Panc1 (cell line): ENCODE data around the gene CMTM4. TPM values are rescaled to one million over a fixed set of nuclear protein-coding genes. Genes with fewer than 3 reads are reported as not detected.

ENCODE experiments used
- ATAC-seq: fragments of 200-7000 bp; cut with Tn5 transposase; 2 replicates; pipeline ENCODE4 v1.9.1; 2020; ENCODE audit warnings: mild to moderate bottlenecking, moderate library complexity
- BruUV-seq: library from RNA; stranded (reverse); fragments of 400-500 nt; replicated peaks from 2 replicates; lab custom pipeline; 2021; lab: Mats Ljungman, UMichigan
- CTCF ChIA-PET: fragments of 300-600 bp; sonication (Branson Sonifier 250); formaldehyde crosslinking; loops from one replicate; lab custom pipeline; 2022; ENCODE audit warnings: antibody characterized with exemption; lab: Charles Lee
- POLR2A ChIA-PET: fragments of 300-600 bp; sonication (Branson Sonifier 250); formaldehyde crosslinking; loops from one replicate; lab custom pipeline; 2022; ENCODE audit warnings: antibody characterized with exemption; lab: Charles Lee
- DNase-seq: peaks from one replicate; pipeline ENCODE4 v3.0.0-alpha.2; 2010; ENCODE audit warnings: low read depth, low spot score
- H3K27ac ChIP-seq: 2 replicates; pipeline ENCODE4 v1.5.1; 2011; ENCODE audit warnings: mild to moderate bottlenecking, low read length, inconsistent platforms
- H3K27me3 ChIP-seq: fragments of 200-500 bp; sonication (Bioruptor generic); 2 replicates; pipeline ENCODE4 v1.6.0; 2014; ENCODE audit warnings: low read length, inconsistent platforms; ENCODE audit not compliant: control insufficient read depth, insufficient read depth
- H3K36me3 ChIP-seq: fragments of 200-500 bp; sonication (Bioruptor generic); 2 replicates; pipeline ENCODE4 v1.5.1; 2014; ENCODE audit warnings: inconsistent platforms, mild to moderate bottlenecking, low read length, moderate library complexity; ENCODE audit not compliant: control insufficient read depth, insufficient read depth
- H3K4me1 ChIP-seq: 2 replicates; pipeline ENCODE4 v1.5.1; 2011; ENCODE audit warnings: inconsistent platforms, mild to moderate bottlenecking, low read length, moderate library complexity; ENCODE audit not compliant: control insufficient read depth, insufficient read depth
- H3K4me3 ChIP-seq, 2 experiments: 2 replicates each; pipeline ENCODE4 v1.5.1; 2011 to 2012; ENCODE audit warnings: low read depth in 2 of 2, low read length in 2 of 2, mild to moderate bottlenecking in 2 of 2, inconsistent platforms in 1 of 2, moderate library complexity in 1 of 2
- H3K9me3 ChIP-seq: fragments of 200-500 bp; sonication (Bioruptor generic); 2 replicates; pipeline ENCODE4 v1.5.1; 2014; ENCODE audit warnings: low read depth, mild to moderate bottlenecking, inconsistent platforms, low read length, moderate library complexity; ENCODE audit not compliant: control insufficient read depth, insufficient read depth
- POLR2AphosphoS5 ChIP-seq: IDR thresholded peaks from 2 replicates; pipeline ENCODE4 v1.6.1; 2012; ENCODE audit warnings: mild to moderate bottlenecking, low read depth, low read length, moderate library complexity
- SIN3A ChIP-seq: IDR thresholded peaks from 2 replicates; pipeline ENCODE4 v1.6.1; 2012; ENCODE audit warnings: low read depth, mild to moderate bottlenecking, low read length, moderate library complexity, borderline replicate concordance; ENCODE audit not compliant: insufficient read depth
- TCF7L2 ChIP-seq: IDR thresholded peaks from 2 replicates; pipeline ENCODE4 v1.6.1; 2011; ENCODE audit warnings: mild to moderate bottlenecking, low read depth, low read length, inconsistent platforms
- in situ Hi-C: cut with HindIII; loops from 2 replicates; pipeline ENCODE4 v1.10.0; 2016; ENCODE audit warnings: low sequenced_read_pairs, low pct_unique_long_range_greater_than_20kb
- intact Hi-C: fragments of 100-400 bp; cut with micrococcal nuclease; formaldehyde crosslinking; loops from one replicate; pipeline ENCODE4 v1.10.0; 2022; ENCODE audit not compliant: unreplicated experiment
- total RNA-seq: library from RNA; stranded (reverse); gene quantifications from one replicate; pipeline ENCODE4 v1.2.1, GENCODE V29; 2021; ENCODE audit not compliant: unreplicated experiment
- TF ChIP-seq, protein P1 (sequence below): fragments of 450-650 bp; IDR thresholded peaks from 2 replicates; pipeline ENCODE4 v1.5.1; 2017; ENCODE audit warnings: mild to moderate bottlenecking
- TF ChIP-seq, protein P2 (sequence below), 2 experiments: IDR thresholded peaks; 2 replicates each; pipeline ENCODE4 v1.6.1; 2011 to 2012; ENCODE audit warnings: low read depth in 2 of 2, control low read depth in 1 of 2, low read length in 1 of 2, mild to moderate bottlenecking in 1 of 2, moderate library complexity in 1 of 2; ENCODE audit not compliant: insufficient read depth in 1 of 2

CMTM4 gene
- total RNA-seq, 1 experiment from 2014 or later: 51.9 TPM

GRCh38 chr16:66588981-66589713 is 107.4 kb downstream of the CMTM4 start:
- Histone ChIP-seq H3K27ac (no peak overlapping the region), H3K9me3 (no peaks in the 10 kb centered on the region), H3K27me3 (no peaks in the 10 kb centered on the region), H3K4me1 (no peaks in the 10 kb centered on the region), H3K4me3 (no peak overlapping the region), H3K36me3 (no peaks in the 10 kb centered on the region)
- in situ Hi-C loops: no loop called here
- TF ChIP-seq SIN3A: no peak
- TF ChIP-seq, protein P1, sequence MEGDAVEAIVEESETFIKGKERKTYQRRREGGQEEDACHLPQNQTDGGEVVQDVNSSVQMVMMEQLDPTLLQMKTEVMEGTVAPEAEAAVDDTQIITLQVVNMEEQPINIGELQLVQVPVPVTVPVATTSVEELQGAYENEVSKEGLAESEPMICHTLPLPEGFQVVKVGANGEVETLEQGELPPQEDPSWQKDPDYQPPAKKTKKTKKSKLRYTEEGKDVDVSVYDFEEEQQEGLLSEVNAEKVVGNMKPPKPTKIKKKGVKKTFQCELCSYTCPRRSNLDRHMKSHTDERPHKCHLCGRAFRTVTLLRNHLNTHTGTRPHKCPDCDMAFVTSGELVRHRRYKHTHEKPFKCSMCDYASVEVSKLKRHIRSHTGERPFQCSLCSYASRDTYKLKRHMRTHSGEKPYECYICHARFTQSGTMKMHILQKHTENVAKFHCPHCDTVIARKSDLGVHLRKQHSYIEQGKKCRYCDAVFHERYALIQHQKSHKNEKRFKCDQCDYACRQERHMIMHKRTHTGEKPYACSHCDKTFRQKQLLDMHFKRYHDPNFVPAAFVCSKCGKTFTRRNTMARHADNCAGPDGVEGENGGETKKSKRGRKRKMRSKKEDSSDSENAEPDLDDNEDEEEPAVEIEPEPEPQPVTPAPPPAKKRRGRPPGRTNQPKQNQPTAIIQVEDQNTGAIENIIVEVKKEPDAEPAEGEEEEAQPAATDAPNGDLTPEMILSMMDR: peak; percentile 73
- BruUV-seq: no TSS peak
- peak; percentile 78 for ATAC-seq
- DNase-seq: no peak
- CTCF ChIA-PET: interaction anchor here (0.6 to 0.8 kb wide), 2 partner anchors 19 to 194 kb away, joined by 3 to 4 read pairs; no protein-coding TSS in a partner anchor
- POLR2A ChIA-PET: no interaction called here
- intact Hi-C loops: no loop called here

GRCh38 chr16:66587881-66588600 is 108.5 kb downstream of the CMTM4 start:
- Histone ChIP-seq H3K4me3 (no peak overlapping the region), H3K9me3 (no peaks in the 10 kb centered on the region), H3K4me1 (no peaks in the 10 kb centered on the region), H3K36me3 (no peaks in the 10 kb centered on the region), H3K27ac (no peak overlapping the region), H3K27me3 (no peaks in the 10 kb centered on the region)
- no TSS peak for BruUV-seq
- POLR2A ChIA-PET: no interaction called here
- in situ Hi-C loops: no loop called here
- intact Hi-C loops: no loop called here
- no peak for DNase-seq
- ATAC-seq: no peak
- TF ChIP-seq TCF7L2 (no peak), POLR2AphosphoS5 (no peak), SIN3A (no peak)
- TF ChIP-seq, protein P1: no peak
- TF ChIP-seq, protein P2, sequence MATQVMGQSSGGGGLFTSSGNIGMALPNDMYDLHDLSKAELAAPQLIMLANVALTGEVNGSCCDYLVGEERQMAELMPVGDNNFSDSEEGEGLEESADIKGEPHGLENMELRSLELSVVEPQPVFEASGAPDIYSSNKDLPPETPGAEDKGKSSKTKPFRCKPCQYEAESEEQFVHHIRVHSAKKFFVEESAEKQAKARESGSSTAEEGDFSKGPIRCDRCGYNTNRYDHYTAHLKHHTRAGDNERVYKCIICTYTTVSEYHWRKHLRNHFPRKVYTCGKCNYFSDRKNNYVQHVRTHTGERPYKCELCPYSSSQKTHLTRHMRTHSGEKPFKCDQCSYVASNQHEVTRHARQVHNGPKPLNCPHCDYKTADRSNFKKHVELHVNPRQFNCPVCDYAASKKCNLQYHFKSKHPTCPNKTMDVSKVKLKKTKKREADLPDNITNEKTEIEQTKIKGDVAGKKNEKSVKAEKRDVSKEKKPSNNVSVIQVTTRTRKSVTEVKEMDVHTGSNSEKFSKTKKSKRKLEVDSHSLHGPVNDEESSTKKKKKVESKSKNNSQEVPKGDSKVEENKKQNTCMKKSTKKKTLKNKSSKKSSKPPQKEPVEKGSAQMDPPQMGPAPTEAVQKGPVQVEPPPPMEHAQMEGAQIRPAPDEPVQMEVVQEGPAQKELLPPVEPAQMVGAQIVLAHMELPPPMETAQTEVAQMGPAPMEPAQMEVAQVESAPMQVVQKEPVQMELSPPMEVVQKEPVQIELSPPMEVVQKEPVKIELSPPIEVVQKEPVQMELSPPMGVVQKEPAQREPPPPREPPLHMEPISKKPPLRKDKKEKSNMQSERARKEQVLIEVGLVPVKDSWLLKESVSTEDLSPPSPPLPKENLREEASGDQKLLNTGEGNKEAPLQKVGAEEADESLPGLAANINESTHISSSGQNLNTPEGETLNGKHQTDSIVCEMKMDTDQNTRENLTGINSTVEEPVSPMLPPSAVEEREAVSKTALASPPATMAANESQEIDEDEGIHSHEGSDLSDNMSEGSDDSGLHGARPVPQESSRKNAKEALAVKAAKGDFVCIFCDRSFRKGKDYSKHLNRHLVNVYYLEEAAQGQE (IDR thresholded peaks at IDR 0.05; ENCODE audit: insufficient read depth in 1 of 2, low read depth in 2 of 2, low read length in 1 of 2): no peak
- CTCF ChIA-PET: no interaction called here
